ENCODE data around the gene KCNIP3.

GRCh38 chr2:95390881-95391321 is 93.8 kb downstream of the KCNIP3 start:
- TF ChIP-seq CTCF (conservative IDR thresholded peaks at IDR 0.05) = no peak
- TF ChIP-seq ZFX (IDR thresholded peaks at IDR 0.05) = no peak

Measured in C4-2B (cell line).